Transverse colon (tissue), 4 donors: Measurements from ENCODE around the gene CEL. TPM values are rescaled to one million over a fixed set of nuclear protein-coding genes. Genes with fewer than 3 reads are reported as not detected.

Experiments used
- DNase-seq: peaks from one replicate; pipeline ENCODE4 v3.0.0-alpha.2; 2019
- H3K27ac ChIP-seq, 4 donors: fragments of 200-600 bp; sonication (generic); 2 replicates each; pipeline ENCODE4 v1.5.1; 2016 to 2018; ENCODE audit warnings: inconsistent platforms in 4 of 4
- H3K27me3 ChIP-seq: fragments of 200-600 bp; sonication (generic); 2 replicates; pipeline ENCODE4 v1.5.1; 2017; ENCODE audit warnings: inconsistent platforms
- H3K36me3 ChIP-seq, 4 donors: fragments of 200-600 bp; sonication (generic); 2 replicates each; pipeline ENCODE4 v1.5.1; 2017 to 2019; ENCODE audit warnings: inconsistent platforms in 4 of 4
- H3K4me1 ChIP-seq, 4 donors: fragments of 200-600 bp; sonication (generic); 2 replicates each; pipeline ENCODE4 v1.5.1; 2017 to 2020; ENCODE audit warnings: inconsistent platforms in 4 of 4
- H3K4me3 ChIP-seq, 4 donors: fragments of 200-600 bp; sonication (generic); 1 replicate in 1 of 4; 2 replicates in 3 of 4; pipeline versions ENCODE4 v1.5.1 to v1.6.1; 2017 to 2019; ENCODE audit warnings: inconsistent platforms in 4 of 4
- H3K9me3 ChIP-seq, 2 donors: fragments of 200-600 bp; sonication (generic); 2 replicates each; pipeline ENCODE4 v1.5.1; 2017 to 2019; ENCODE audit warnings: inconsistent platforms in 2 of 2
- CTCF ChIP-seq, 5 experiments: fragments of 200-600 bp in 3 of 5; fragments of 450-650 bp in 2 of 5; sonication (generic) in 3 of 5; IDR thresholded peaks; 1 replicate in 2 of 5; 2 replicates in 3 of 5; pipeline ENCODE4 v1.5.1; 2016 to 2017; ENCODE audit warnings: antibody characterized with exemption in 5 of 5, inconsistent platforms in 3 of 5, mild to moderate bottlenecking in 2 of 5, moderate library complexity in 1 of 5
- EP300 ChIP-seq: sonication (generic); formaldehyde crosslinking; IDR thresholded peaks from one replicate; pipeline ENCODE4 v1.6.1; 2017; ENCODE audit warnings: antibody characterized with exemption, low read depth
- POLR2A ChIP-seq: fragments of 450-650 bp; IDR thresholded peaks from one replicate; pipeline ENCODE4 v1.6.1; 2016; ENCODE audit warnings: antibody characterized with exemption, mild to moderate bottlenecking, moderate library complexity
- POLR2AphosphoS5 ChIP-seq, 3 donors: sonication (generic); formaldehyde crosslinking; IDR thresholded peaks; one replicate each; pipeline ENCODE4 v1.6.1; 2016; ENCODE audit warnings: antibody characterized with exemption in 3 of 3
- WGBS, 2 donors: methylation state at CpG; one replicate each; pipeline ENCODE4 v1.1.5; 2018; ENCODE audit warnings: low coverage in 1 of 2; 5-methylcytosine and 5-hydroxymethylcytosine counted together
- in situ Hi-C, 4 donors: fragments of 200-750 bp; cut with MboI; loops; one replicate each; pipeline versions ENCODE4 v1.15.0 to v1.15.1; 2017; ENCODE audit warnings: low sequenced_read_pairs in 3 of 4, low pct_ligation_motif_present in 1 of 4, low pct_unique_long_range_greater_than_20kb in 1 of 4
- intact Hi-C: fragments of 100-400 bp; cut with DNase I; formaldehyde crosslinking; loops from one replicate; pipeline ENCODE4 v1.15.1; 2023; ENCODE audit warnings: low total_unique reads
- total RNA-seq, 4 donors: library from RNA; depleted of rRNA; stranded (reverse); fragments of >200 nt; gene quantifications; one replicate each; pipeline ENCODE4 v1.1.0, GENCODE V29; 2016

CEL gene
- total RNA-seq, 4 donors from 2014 or later = 0.27 to 8.6 (median 0.48) TPM; not detected in 1

GRCh38 chr9:133108794-133109641 is 47.2 kb downstream of the CEL start:
- Histone ChIP-seq H3K27ac (no peak overlapping the region), H3K4me3 (no peak overlapping the region), H3K27me3 (no peaks in the 10 kb centered on the region), H3K9me3 (no peaks in the 10 kb centered on the region), H3K36me3 (peaks cover 0 to 60% (median 17%) of the 10 kb centered on the region in 4 donors), H3K4me1 (peaks cover 12 to 18% (median 16%) of the 10 kb centered on the region in 4 donors)
- no peak for TF ChIP-seq POLR2AphosphoS5 (IDR thresholded peaks at IDR 0.05)
- no peak for TF ChIP-seq CTCF (IDR thresholded peaks at IDR 0.05)
- no peak for TF ChIP-seq POLR2A
- no peak for TF ChIP-seq EP300
- WGBS, 2 donors = 96% methylated on average over 15 of the region's 19 CpGs; no CpG with 5 or more reads in 1 of the 2 donors
- intact Hi-C loops = no loop called here
- no peak for DNase-seq
- in situ Hi-C loops = no loop called here

DNA sequence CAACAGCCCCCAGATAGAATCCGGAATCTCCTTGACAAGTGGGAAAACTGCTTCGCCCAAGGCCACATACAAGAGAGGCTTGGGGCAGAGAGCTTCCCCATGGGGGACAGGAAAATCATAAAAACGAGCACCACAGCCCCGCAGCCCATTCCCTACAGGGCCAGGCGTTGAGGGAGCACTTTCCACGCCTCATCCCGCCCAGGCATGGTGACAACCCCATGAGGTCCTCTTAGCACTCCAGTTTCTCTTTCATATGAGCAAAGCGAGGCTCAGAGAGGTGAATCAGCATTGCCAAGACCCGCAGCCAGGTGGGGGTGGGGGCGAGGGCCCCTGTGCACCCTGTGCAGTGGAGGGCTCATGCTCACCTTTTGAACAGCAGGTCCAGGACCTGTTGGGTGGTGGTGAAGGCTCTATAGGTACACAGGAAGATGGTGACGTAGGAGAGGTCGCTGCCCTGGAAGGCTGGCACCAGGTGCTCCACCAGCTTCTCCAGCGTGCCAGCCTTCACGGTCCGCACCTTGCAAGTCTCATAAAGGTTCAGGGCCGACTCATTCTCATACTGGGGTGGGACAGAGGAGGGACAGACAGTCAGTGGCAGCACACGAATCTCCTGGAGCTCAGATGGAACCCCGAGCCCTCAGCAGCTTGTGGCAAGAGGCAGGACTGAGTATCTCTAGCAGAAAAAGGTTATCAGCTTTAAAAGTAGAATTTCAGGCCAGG is 48.3 kb downstream of the CEL start:
- intact Hi-C loops = no loop called here
- no peaks in the 10 kb centered on the region for H3K27me3 ChIP-seq
- no peak overlapping the region for H3K27ac ChIP-seq
- TF ChIP-seq POLR2AphosphoS5 (IDR thresholded peaks at IDR 0.05) (no peak), POLR2A (no peak), CTCF (IDR thresholded peaks at IDR 0.05) (no peak)
- 90% methylated on average over 18 of the region's 18 CpGs; no CpG with 5 or more reads in 1 of the 2 donors for WGBS, 2 donors
- no peak for DNase-seq
- H3K36me3 ChIP-seq = peaks cover 0 to 51% (median 17%) of the 10 kb centered on the region in 4 donors
- peaks cover 22 to 28% (median 27%) of the 10 kb centered on the region in 4 donors for H3K4me1 ChIP-seq
- no peaks in the 10 kb centered on the region for H3K9me3 ChIP-seq
- in situ Hi-C loops = no loop called here
- H3K4me3 ChIP-seq = no peak overlapping the region

DNA sequence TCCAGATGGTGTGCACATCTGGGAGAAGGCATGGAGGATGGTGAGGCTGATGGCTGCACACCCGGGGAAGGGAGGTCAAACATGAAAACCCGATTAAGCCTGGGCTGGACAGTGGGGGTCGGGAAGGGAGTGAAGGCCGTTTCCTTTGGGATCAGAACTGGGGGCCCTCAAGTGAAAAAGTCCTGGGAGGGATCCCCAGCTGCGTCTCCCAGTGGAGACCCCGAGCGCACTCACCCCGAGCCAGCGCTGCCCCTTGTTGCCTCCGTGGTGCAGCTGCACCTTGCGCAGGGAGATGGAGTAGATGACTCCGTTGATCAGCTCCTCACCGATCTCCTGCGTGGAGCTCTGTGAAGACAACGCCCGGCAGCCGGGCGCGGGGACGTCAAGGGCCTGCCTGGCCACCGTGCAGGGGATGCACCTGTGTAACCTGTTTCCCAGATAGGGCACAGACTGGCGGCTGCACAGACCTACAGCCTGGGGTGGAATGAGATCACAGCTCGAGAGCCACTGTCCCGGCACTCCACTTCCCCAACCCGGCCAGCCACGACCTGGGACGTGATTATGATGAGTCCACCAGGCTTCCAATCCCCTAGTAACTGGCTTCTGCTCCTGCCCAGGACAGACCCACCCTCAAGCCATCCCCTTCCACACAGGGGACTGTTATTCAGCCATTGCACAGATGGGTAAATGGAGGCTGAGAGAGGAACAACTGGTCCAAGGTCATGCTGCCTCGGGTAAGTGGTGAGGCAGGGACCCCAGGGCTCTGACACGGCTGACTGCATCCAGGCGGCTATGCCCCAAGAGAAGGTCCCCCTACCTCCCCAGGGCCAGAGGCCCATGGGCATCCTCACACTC is 50.3 kb downstream of the CEL start:
- peak overlapping the region in 3 of 4 donors; percentile 71 to 89 (median 79) for H3K27ac ChIP-seq
- peaks cover 28 to 48% (median 45%) of the 10 kb centered on the region in 4 donors for H3K4me1 ChIP-seq
- intact Hi-C loops = no loop called here
- TF ChIP-seq CTCF (IDR thresholded peaks at IDR 0.05) (no peak), POLR2AphosphoS5 (IDR thresholded peaks at IDR 0.05) (no peak), EP300 (no peak), POLR2A (no peak)
- no peaks in the 10 kb centered on the region for H3K27me3 ChIP-seq
- WGBS, 2 donors = 89% methylated on average over 28 of the region's 30 CpGs; no CpG with 5 or more reads in 1 of the 2 donors
- in situ Hi-C loops = no loop called here
- H3K4me3 ChIP-seq = no peak overlapping the region
- H3K36me3 ChIP-seq = peaks cover 0 to 36% (median 12%) of the 10 kb centered on the region in 4 donors
- no peaks in the 10 kb centered on the region for H3K9me3 ChIP-seq
- no peak for DNase-seq
